ENCODE data around the gene UFD1.

- TF ChIP-seq REST (IDR thresholded peaks at IDR 0.05; ENCODE audit: insufficient read depth in 1 of 2, low read depth in 2 of 2, low read length in 2 of 2) (no peak), POLR2AphosphoS5 (IDR thresholded peaks at IDR 0.05; ENCODE audit: low read depth, low read length) (no peak), TAF1 (IDR thresholded peaks at IDR 0.05; ENCODE audit: borderline replicate concordance, insufficient read depth, low read length) (no peak), SIN3A (IDR thresholded peaks at IDR 0.05; ENCODE audit: borderline replicate concordance, insufficient read depth, low read length) (no peak), FOXP2 (optimal IDR thresholded peaks at IDR 0.05; ENCODE audit: borderline replicate concordance, extremely low read depth, extremely low read length, insufficient read depth) (no peak)
These were observed 26.1 kb upstream of the UFD1 start for GRCh38 chr22:19504900-19505734.
